ENCODE data around the gene SLC4A8. TPM values are rescaled to one million over a fixed set of nuclear protein-coding genes. Genes with fewer than 3 reads are reported as not detected.

SLC4A8 gene
- total RNA-seq, 2 experiments from 2014 or later: 1.3 to 1.8 TPM

DNA sequence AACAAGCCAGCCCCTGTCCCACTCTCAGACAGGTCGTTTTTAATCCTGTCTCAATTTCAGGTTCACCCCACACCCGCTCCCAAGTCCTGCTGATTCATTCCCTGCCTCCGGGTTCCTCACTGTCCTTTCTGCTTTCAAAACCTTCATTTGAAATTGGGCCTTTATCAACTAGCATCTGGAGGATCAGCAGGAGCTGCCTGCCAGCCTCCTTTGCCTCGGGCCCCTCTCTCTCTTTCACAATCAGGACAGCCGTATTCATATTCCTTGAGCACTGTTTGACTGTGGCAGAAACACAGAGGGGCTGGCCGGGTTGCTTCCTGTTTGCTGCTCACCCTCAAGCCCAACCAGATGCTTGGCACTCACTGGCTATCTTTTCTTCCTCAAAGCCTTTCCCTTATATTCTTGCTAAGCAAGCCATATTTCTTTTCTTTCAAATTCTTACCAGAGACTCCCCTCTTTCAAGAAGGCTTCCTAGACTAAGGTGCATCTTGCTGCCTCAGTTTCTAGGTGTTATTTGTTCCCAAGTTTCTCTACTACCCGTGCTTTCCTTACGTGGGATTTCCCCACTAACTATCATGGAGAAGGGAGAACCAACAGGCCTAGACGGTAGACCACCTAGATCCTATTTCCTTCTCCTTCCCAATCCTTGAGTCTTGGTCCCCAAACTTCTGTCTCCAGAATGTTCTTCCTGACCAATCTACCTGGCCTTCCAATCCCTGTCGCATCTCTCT is 36.4 kb upstream of the SLC4A8 start:
- Mint-ChIP-seq H3K36me3 (ENCODE audit: low read depth) (peaks cover 7% of the 10 kb centered on the region), H3K27ac (peak overlapping the region; percentile 58), H3K4me3 (peak overlapping the region; percentile 20), H3K9me3 (no peaks in the 10 kb centered on the region), H3K27me3 (no peaks in the 10 kb centered on the region), H3K4me1 (ENCODE audit: low read depth) (peaks cover 74% of the 10 kb centered on the region)
- no peaks in the 10 kb centered on the region for H3K36me3 ChIP-seq (ENCODE audit: insufficient read depth, low read length)
- ATAC-seq (ENCODE audit: poor library complexity) (no peak), DNase-seq (no peak)
- POLR2A ChIA-PET: interaction anchor here (1.3 kb wide), 1 partner anchor 8 kb away, joined by 3 read pairs; no protein-coding TSS in a partner anchor
- H3K27ac ChIP-seq (ENCODE audit: low read depth in 1 of 2, low read length in 2 of 2): no peak overlapping the region
- H3K4me3 ChIP-seq (ENCODE audit: low read length): no peak overlapping the region
- H3K4me1 ChIP-seq (ENCODE audit: insufficient read depth, low read length): peaks cover 67% of the 10 kb centered on the region
- H3K27me3 ChIP-seq (ENCODE audit: control insufficient read depth in 1 of 2, insufficient read depth in 2 of 2, low read length in 2 of 2): no peaks in the 10 kb centered on the region
- TF ChIP-seq, protein P1, sequence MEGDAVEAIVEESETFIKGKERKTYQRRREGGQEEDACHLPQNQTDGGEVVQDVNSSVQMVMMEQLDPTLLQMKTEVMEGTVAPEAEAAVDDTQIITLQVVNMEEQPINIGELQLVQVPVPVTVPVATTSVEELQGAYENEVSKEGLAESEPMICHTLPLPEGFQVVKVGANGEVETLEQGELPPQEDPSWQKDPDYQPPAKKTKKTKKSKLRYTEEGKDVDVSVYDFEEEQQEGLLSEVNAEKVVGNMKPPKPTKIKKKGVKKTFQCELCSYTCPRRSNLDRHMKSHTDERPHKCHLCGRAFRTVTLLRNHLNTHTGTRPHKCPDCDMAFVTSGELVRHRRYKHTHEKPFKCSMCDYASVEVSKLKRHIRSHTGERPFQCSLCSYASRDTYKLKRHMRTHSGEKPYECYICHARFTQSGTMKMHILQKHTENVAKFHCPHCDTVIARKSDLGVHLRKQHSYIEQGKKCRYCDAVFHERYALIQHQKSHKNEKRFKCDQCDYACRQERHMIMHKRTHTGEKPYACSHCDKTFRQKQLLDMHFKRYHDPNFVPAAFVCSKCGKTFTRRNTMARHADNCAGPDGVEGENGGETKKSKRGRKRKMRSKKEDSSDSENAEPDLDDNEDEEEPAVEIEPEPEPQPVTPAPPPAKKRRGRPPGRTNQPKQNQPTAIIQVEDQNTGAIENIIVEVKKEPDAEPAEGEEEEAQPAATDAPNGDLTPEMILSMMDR (IDR thresholded peaks at IDR 0.05): no peak
- CTCF ChIA-PET: no interaction called here
- intact Hi-C loops (cut with DNase I, micrococcal nuclease): no loop called here
- no peaks in the 10 kb centered on the region for H3K9me3 ChIP-seq (ENCODE audit: control insufficient read depth in 1 of 2, insufficient read depth in 1 of 2, low read length in 2 of 2)

GRCh38 chr12:51388846-51389245 is 35.8 kb upstream of the SLC4A8 start:
- ATAC-seq (ENCODE audit: poor library complexity) (no peak), DNase-seq (no peak)
- Histone ChIP-seq H3K4me1 (ENCODE audit: insufficient read depth, low read length) (peaks cover 67% of the 10 kb centered on the region), H3K27me3 (ENCODE audit: control insufficient read depth in 1 of 2, insufficient read depth in 2 of 2, low read length in 2 of 2) (no peaks in the 10 kb centered on the region), H3K27ac (ENCODE audit: low read depth in 1 of 2, low read length in 2 of 2) (no peak overlapping the region), H3K4me3 (ENCODE audit: low read length) (no peak overlapping the region), H3K36me3 (ENCODE audit: insufficient read depth, low read length) (no peaks in the 10 kb centered on the region), H3K9me3 (ENCODE audit: control insufficient read depth in 1 of 2, insufficient read depth in 1 of 2, low read length in 2 of 2) (no peaks in the 10 kb centered on the region)
- Mint-ChIP-seq H3K36me3 (ENCODE audit: low read depth) (peaks cover 7% of the 10 kb centered on the region), H3K9me3 (no peaks in the 10 kb centered on the region), H3K27me3 (no peaks in the 10 kb centered on the region), H3K4me3 (peak overlapping the region; percentile 38), H3K27ac (peak overlapping the region; percentile 58), H3K4me1 (ENCODE audit: low read depth) (peaks cover 74% of the 10 kb centered on the region)
- intact Hi-C loops (cut with DNase I, micrococcal nuclease): no loop called here
- POLR2A ChIA-PET: interaction anchor here (1.3 to 7.7 kb wide), 2 partner anchors 9 to 19 kb away, joined by 3 to 57 read pairs; no protein-coding TSS in a partner anchor
- TF ChIP-seq, protein P1 (IDR thresholded peaks at IDR 0.05): no peak
- CTCF ChIA-PET: interaction anchor here (1.3 kb wide), 1 partner anchor 47 kb away, joined by 4 read pairs; no protein-coding TSS in a partner anchor

- peak overlapping the region; percentile 59 for H3K4me3 Mint-ChIP-seq
These were observed 35.2 kb upstream of the SLC4A8 start for GRCh38 chr12:51389302-51389999.

More at GRCh38 chr12:51389302-51389999, 35.2 kb upstream of the SLC4A8 start:
- H3K27ac ChIP-seq (ENCODE audit: low read depth in 1 of 2, low read length in 2 of 2): no peak overlapping the region
- no peaks in the 10 kb centered on the region for H3K36me3 ChIP-seq (ENCODE audit: insufficient read depth, low read length)
- Mint-ChIP-seq H3K27me3 (no peaks in the 10 kb centered on the region), H3K9me3 (no peaks in the 10 kb centered on the region), H3K27ac (peak overlapping the region; percentile 58), H3K36me3 (ENCODE audit: low read depth) (peaks cover 7% of the 10 kb centered on the region), H3K4me1 (ENCODE audit: low read depth) (peaks cover 74% of the 10 kb centered on the region)
- ATAC-seq (ENCODE audit: poor library complexity) (peak; percentile 30), DNase-seq (peak in 3 of 14 experiments; percentile 41 to 60 (median 56))
- intact Hi-C loops (cut with DNase I, micrococcal nuclease): no loop called here
- POLR2A ChIA-PET: interaction anchor here (0.6 to 7.7 kb wide), 5 partner anchors 9 to 431 kb away, joined by 3 to 57 read pairs (median 4); no protein-coding TSS in a partner anchor
- CTCF ChIA-PET: interaction anchor here (1.3 kb wide), 1 partner anchor 47 kb away, joined by 4 read pairs; no protein-coding TSS in a partner anchor
- no peaks in the 10 kb centered on the region for H3K27me3 ChIP-seq (ENCODE audit: control insufficient read depth in 1 of 2, insufficient read depth in 2 of 2, low read length in 2 of 2)
- H3K4me1 ChIP-seq (ENCODE audit: insufficient read depth, low read length): peaks cover 67% of the 10 kb centered on the region
- H3K9me3 ChIP-seq (ENCODE audit: control insufficient read depth in 1 of 2, insufficient read depth in 1 of 2, low read length in 2 of 2): no peaks in the 10 kb centered on the region
- TF ChIP-seq, protein P1 (IDR thresholded peaks at IDR 0.05): no peak
- no peak overlapping the region for H3K4me3 ChIP-seq (ENCODE audit: low read length)

Data from CD4-positive, alpha-beta T cell (primary cell).